T-helper 1 cell treated with Interleukin-12 subunit alpha and Interleukin-12 subunit beta and Interleukin-4 antibody, amounts not matched to agents 30 ng/mL and 1 ng/mL, for 36 hours (primary cell): ENCODE results near the gene RPS6KA3. TPM values are rescaled to one million over a fixed set of nuclear protein-coding genes. Genes with fewer than 3 reads are reported as not detected.
"Not testable (repeated sequence)": the region's sequence is repeated elsewhere in the genome, so short reads cannot be mapped to it uniquely, and the experiment has no call there.

Experiments
- intact Hi-C: fragments of 100-400 bp; cut with micrococcal nuclease; formaldehyde crosslinking; loops from one replicate; pipeline ENCODE4 v1.15.1; 2024
- total RNA-seq: library from RNA; stranded (reverse); gene quantifications from 2 replicates; pipeline ENCODE4 v1.2.3, GENCODE V29; 2022

The RPS6KA3 gene
- total RNA-seq, 1 donor from 2014 or later: 82.9 TPM

DNA sequence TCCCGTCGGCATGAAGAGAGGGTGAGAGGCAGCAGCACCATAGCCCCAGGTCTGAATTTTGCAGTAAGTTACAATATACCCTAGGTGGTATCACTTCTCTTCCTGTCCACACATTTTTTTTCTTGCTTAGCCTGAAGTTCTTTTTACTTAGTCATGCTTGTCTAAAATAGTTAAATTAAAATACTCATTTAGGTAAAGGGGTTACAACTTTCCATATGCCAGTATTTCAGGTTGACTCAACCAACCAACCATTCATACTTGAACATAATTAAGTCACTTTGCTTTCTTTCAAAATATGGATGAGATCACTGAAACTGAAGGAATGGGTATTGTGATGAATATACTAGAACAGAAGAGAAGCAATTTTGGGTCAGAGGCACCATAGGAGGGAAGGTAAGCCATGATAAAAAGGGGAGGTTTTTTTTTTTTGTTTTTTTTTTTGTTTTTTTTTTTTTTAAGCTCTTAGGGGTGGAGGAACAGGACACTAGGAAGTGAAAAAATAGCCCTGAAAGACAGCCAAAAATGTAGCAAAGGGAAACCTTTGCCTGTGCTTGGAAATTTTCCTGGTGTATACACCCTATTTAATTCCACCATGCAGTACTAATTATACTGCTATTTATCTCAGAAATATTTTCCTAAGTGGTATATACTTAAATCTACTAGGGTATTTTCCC, 41.8 kb downstream of the RPS6KA3 start:
- intact Hi-C loops: no loop called here

DNA sequence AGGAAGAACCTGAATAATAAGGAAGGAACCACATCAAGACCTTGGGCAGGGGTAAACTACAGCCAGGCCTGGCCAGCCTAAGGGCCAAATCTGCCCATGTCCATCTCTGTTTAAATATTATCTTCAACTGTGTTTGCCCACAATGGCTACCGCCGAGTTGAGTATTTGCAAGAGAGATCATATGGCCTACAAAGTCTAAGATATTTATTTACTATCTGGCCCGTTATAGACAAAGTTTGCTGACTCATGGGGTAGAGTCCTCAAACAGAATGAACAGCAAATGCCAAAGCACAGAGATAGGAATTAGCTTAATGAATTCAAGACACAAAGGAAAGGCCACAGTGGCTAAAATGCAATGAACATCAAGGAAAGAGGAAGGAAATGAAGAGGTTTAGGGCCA, 44.8 kb downstream of the RPS6KA3 start:
- intact Hi-C loops: no loop called here

DNA sequence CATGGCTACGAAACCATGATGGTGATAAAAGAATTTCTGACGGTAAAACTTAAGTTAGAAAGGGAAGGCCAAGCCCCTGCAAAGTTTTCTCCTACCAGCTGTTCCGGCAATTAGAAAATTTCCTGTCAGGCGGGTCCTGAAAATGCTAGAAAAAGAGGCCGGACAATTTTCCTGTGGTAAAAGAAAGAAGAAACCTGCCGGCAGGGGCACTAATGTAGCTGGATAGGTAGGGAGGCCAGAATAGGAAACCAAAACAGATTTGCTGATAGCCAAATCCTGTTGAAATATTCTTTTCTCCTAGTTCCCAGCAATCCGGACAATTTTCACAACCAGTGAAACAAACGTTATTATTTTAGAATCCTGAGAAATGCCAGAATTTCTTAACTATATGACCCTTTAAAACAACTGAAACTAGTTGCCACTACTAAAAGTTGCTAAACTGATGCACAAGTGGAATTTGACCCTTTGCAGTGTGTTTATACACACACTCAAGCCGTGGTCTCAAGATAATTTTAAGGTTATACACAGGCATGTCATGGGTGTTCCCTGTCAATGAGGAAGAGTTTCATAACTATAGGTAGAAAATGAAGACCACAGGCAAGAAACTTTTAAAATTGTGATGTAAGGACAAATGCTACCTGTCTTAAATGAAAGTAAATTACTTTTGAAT, 47.7 kb downstream of the RPS6KA3 start:
- intact Hi-C loops: no loop called here

DNA sequence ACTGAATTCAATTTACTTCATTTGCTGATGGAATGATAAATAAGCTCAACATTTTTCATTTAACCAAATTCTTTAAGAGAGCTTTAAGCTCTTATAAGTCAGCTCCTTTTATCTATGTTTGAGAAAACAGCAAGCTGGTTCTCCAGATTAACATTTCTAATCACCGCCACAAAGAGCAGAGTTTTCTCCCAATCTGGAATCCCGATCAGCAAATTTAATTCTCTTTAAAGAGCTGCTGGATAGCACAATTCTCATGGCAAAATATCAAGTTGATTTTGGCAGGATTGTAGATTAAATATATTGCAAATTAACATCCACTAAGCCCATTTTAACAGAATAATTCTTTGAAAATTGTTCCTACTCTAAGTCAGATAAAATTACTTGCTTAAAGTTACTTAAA, 48.8 kb downstream of the RPS6KA3 start:
- intact Hi-C loops: no loop called here

DNA sequence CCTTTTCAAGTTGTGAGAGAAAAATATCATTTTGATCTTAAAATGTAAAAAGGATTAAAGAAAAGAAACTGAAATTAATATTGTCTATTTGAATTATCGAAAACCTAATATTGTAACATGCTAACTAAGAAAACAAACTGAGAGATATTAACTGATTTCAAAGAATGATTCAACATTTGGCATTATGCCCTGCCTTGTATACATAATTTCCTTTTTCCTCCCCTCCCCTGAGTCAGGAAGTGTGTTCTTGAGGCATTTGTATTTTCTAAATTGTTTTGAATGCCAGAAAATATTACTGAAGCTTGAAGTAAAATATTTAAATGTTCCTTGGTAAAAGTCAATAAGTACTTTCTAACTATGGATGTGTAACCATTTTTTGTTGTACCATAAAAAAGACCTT, 49.4 kb downstream of the RPS6KA3 start:
- intact Hi-C loops: no loop called here

DNA sequence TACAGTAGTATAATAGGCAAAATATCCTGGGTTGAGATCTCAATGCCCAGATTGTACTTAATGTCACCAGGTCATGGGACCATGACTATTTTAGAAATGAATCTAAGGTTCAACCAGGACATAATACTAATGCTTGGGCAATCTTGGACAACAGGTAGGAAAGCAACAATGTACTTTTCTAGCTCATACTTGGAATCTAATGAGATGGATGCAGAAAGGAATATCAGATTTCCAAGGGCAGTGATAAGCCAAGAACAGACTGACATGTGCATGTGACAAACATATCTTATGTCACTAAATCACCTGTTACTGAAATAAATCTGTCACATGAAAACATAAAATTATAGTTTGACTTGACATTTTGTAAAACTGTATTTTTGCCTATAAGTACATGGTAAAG, 51.1 kb downstream of the RPS6KA3 start:
- intact Hi-C loops: no loop called here

DNA sequence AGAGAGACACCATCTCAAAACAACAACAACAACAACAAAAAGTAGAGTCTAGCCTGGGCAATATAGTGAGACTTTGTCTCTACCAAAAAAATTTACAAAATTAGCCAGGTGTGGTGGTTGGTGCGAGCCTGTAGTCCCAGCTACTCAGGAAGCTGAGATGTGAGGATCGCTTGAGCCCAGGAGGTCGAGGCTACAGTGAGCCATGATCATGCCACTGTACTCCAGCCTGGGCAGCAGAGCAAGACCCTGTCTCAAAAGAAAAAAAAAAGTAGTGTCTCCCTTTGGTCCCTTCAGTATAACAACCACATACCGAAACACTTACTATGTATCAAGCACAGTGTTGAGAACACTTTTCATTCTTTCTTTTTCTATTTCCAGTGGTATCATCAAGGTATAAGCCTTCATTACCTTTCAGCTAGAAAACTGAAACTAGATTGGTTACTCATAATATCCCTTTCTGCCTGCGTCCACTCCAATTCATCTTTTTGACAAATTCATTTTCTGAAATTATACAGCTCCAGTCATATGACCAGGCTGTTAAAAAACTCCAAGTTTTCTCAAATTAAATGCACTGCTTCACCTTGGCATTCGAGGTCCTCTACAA, 54.1 kb downstream of the RPS6KA3 start:
- intact Hi-C loops: no loop called here

DNA sequence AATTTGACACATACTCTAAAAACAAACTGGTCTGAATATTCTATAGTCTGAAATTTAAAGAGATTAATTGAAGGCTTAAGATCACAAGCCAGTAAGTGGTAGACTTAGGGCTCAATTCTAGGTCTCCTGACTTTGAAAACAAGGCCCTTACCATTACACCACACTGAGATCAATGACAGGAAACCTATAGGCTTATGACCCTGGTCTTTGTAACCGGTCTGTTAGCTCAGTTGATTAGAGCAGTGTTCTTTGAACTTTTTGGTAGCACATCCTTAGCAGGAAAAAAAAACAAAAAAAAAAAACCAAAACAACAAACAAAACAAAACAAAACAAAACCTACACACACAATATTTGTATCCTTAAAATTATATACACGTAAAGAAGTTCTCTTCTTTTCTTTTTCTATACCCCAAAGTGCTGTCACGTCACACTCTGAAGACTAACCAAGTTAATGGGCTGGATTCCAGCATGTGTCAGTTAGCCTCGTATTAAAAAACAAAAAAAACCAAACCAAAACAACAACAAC, 55.4 kb downstream of the RPS6KA3 start:
- intact Hi-C loops: no loop called here

DNA sequence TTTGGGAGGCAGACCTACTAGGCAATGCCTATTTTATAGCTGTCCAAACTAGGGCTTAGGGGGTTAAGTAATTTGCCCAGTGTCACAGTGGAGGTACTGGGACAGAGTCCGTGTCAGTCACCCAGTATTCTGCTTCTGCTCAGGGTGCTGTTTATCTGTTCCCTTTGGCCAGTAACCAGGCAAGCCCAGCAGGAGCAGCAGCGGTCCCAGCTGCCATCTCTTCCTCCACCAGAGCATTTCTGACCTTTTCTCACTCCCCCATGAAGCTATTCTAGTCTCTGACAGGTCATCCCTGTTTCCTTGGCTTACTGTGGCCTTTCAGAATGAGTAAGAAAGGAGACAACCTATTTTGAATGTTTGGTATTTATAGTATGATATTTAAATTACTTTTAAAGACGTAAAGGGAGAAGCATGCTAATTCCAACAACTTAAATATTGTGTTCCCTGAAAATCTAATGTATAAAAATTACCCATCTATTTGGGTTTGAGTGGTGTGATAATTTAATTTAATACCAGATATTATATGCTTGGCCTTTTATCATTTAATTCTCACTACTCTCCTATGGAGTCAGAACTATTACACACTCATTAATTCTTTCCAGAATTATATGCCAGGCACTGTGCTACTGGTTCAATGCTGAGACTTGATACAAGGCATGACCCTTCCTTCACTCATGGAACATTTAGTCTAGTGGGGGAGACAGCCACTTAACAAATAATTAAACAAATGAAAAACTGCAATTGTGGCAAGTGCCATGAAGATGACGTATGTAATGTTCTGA, 60.6 kb downstream of the RPS6KA3 start:
- intact Hi-C loops: no loop called here

DNA sequence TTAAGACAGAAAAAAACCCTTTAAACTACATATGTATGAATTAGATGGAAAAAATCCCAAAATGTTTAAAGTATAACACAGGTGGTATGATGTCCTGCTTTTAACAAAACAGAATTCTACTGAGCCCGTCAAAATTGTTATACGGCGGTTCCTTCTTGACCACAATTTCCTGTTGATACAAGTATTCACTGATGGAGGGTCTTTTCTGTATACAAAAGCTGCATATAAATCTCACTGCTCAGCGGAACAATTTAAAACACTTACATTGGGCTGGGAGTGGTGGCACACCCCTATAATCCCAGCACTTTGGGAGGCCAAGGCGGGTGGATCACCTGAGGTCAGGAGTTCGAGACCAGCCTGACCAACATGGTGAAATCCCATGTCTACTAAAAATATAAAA, 62.4 kb downstream of the RPS6KA3 start:
- intact Hi-C loops: loop anchor here (5.0 kb wide), 1 partner anchor 37 kb away; no protein-coding TSS in a partner anchor

DNA sequence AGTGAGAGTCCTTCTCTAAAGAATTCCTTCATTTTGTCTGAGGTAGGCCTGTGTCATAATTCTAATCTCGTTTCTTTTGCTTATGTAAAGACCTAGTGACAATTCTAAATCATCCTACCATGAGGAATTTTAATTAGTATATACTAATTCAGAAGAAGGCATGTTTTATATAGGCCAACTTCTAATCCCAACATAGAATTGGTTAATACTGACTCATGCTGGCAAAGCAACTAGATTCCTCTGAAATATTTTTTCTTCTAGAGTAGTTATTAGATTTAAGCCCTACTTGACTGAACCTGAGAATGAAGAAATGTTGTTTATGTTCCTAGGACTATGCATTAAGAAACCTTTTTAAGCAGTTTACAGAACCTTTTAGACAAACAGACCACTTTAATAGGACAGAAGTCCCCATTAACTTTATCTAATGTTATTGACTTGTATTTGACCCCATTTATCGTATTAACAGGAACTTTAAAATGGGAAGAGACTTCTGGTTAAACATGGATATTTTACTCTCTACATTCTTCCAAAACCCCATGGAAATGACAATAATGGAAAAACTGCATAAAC, 69.0 kb downstream of the RPS6KA3 start:
- intact Hi-C loops: no loop called here

DNA sequence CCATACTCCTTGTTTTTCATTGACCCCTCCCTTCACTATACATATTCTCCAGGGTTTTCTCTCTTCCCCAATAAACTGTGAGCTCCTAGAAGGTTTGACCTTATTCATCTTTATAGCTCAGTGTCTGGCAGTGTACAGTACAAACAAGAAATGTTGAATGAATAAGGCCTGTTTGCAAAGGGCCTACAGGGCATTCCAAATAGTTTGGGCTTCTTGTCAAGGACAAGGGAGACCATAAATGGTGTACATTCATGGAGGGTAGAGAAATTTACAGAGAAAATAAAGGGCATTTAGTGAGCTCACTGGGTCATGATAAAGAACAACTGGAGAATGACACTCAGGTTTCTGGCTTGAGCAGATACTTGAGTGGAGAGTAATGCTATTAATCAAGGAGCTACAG, 77.5 kb downstream of the RPS6KA3 start:
- intact Hi-C loops: no loop called here

DNA sequence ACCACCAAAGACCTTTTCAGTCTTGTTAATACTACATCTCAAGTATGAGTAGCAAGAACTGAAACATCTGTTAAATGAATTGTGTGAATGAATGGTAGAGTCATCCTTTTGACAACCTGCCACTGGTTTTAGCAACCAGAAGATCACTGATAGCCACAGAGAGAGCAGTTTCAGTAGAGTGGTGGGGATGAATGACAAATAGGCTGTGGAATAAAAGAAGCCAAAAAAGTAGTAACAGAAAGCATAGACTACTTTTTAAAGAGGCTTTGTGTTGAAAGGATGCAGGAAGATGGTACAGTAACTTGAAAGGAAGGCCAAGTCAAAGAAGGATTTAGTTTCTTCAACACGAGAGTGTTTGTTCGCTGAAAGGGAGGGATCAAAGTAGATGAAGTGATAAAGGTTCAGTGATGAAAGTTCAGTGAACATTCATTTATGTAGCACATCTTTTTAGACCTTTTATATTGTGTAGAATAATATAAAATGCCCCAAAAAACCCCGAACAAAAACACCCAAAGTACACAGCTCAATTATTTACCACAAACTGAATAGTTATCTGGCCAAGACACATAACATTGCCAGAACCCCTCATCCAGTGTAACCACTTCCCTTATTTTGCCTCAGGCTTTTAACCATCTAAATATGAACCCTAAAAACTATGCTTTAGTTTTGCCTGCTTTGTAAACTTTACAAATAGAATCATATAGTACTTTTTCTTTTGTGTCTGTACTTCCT, 84.9 kb downstream of the RPS6KA3 start:
- intact Hi-C loops: no loop called here

DNA sequence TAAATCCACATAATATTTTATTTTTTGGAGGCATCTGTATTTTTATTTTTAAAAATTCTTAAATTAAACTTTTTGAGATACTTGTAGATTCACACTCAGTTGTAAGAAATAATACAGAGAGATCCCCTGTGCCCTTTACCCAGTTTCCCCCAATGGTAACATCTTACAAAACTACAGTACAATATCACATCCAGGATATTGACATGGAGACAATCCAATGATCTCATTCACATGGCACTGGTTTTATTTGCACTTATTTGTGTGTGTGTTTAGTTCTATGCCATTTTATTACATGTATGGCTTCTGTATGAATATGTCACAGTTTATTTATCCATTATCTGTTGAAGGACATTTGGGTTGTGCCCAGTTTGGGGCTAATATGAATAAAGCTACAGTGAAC, 89.6 kb downstream of the RPS6KA3 start:
- intact Hi-C loops: no loop called here

DNA sequence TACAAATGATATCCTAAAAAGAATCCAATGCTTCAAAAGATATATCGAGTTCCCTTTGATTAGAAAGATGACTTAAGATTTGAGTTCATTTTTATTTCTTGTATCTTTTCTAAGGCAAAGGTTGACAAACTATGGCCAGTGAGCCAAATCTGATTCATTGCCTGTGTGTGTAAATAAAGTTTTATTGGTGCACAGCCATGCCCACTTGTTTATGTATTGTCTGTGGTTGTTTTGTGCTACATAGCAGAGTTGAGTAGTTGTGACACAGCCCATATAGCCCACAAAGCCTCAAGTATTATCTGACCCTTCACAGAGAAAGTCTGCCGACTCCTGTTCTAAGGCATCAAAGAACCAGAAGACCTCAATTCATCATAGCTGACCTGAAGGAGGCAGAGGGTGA, 92.9 kb downstream of the RPS6KA3 start:
- intact Hi-C loops: no loop called here

DNA sequence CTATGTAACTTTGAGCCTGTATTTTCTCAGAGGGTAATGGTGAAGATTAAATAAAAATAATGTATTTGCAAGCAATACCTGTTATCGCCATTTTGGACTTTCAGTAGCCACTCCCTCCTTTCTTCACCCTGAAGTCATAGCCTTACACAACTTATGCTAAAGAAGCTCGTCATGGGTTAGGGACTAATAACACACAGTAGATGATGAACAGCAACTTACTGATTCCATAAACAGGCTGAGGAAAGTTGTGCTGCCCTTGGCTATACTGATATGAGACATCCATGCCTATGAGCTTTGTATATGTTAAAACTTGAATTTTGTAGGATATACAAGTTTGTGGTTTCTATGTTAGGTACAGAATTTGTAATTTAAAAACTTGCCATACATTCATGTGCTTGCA, 93.4 kb downstream of the RPS6KA3 start:
- intact Hi-C loops: no loop called here

DNA sequence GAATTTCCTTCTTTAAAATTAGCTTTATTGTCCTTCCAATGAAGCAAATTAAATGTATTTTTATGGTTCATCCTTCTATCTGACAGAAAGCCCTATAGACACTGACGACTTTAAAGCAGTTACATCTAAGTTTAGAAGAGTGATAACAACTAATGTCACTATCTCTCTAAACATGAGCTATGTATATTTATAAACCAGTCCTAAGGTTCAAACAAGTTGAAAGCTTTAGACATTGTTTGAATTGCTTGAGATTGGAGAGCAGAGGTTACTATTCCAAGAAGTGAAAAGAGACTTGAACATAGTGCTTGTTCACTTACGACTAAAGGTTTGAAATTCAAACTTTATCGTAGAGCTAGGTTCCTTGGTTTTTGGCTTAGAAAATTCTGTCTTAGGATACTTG, 94.8 kb downstream of the RPS6KA3 start:
- intact Hi-C loops: no loop called here

DNA sequence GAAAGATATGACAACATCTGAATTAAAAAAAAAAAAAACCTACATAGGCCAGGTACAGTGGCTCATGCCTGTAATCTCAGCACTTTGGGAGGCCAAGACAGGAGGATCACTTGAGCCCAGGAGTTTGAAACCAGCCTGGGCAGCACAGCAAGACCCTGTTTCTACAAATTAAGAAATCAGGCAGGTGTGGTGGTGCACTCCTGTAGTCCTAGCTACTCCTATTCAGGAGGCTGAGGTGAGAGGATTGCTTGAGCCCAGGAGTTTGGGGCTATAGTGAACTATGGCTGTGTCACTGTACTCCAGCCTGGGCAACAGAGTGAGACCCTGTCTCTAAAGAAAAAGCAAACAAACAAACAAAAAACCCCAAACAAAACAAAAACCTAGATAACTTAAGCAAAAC, 104.2 kb downstream of the RPS6KA3 start:
- intact Hi-C loops: not testable (repeated sequence)

DNA sequence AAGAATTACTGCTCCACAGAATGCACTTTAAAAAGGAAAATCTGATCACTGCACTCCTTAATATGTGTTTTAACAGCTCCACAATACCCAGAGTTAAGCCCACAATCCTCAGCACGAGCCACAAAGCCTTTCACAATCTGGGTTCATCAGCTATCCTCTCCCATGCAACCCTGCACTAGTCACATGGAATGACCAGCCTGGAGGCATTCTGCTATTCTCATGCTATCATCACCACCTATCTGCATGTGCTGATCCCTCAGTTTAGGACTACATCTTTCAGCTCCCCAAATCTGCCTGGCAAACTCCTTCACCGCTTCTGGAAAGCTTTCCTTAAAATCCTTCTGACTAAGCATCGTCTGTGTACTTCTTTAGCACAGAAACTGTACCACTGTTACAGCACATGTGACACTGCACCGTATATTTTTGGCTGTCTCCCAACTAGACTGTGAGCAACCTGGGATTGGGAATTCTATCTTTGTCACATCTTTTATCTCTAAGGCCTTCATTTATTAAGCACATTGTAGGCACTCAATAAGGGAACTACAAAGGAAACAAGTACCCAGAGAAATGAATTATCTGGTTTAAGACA, 106.8 kb downstream of the RPS6KA3 start:
- intact Hi-C loops: no loop called here

DNA sequence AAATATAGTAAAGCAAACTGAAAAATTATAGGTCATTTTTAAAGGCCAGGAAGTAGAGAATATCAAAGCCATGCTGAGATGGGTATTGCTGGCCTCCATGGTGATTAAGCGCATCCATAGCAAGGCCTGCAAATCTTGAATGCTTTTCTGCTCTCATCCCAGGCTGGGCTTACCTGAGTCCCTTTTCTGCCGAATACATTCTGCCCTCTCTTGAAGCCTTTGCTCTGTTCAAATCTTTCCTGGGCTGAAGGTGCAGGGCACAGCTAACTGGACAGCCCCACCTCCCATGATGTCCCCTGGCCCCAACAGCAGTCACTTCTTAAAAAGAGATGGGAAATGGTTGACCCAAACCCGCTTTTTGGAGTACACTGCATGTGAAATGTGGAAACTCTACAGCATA, 115.0 kb downstream of the RPS6KA3 start:
- intact Hi-C loops: no loop called here
